HG03175 (cell line): ENCODE measurements around the gene PAXX.

Experiments
- ATAC-seq: cut with Tn5 transposase; IDR thresholded peaks from one replicate; pipeline ENCODE4 v1.9.1; 2021; ENCODE audit warnings: mild to moderate bottlenecking, moderate library complexity; ENCODE audit not compliant: unreplicated experiment

PAXX gene

DNA sequence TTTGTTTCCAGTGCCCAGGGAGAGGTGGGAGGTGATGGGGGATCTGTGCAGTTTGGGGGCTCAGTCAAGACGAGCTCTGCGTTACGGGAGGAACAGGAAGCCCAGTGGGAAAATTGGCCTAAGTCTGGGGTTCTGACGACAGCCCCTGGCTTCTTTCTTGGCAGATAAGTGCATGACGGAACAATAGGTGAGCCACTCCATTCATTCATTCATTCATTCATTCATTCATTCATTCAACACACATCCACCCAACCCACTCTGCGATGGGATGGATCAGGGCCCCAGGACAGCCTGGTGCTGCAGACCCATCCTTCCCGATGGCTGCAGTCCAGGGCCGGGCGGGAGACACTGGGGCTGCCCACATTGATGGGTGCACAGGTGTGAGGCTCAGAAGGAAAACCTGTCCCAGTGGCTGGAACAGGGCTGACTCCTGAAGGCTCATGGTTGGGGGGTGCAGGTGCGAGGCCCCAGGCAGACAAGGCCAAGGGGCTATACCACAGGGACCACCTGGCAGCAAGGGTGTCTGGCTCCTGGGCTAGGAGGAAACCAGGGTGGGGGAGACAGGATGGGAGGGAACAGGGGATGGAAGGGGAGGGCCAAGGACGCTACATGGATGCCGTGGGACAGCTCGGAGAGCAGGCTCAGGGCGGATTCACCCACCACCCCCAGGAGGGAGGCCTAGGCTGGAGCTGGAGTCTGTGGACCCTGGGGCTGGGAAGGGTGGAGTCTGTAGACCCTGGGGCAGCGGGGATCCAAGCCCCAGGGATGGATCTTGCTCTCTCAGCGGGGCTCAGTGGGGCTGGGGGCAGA, 11.3 kb upstream of the PAXX start:
- ATAC-seq: no peak

DNA sequence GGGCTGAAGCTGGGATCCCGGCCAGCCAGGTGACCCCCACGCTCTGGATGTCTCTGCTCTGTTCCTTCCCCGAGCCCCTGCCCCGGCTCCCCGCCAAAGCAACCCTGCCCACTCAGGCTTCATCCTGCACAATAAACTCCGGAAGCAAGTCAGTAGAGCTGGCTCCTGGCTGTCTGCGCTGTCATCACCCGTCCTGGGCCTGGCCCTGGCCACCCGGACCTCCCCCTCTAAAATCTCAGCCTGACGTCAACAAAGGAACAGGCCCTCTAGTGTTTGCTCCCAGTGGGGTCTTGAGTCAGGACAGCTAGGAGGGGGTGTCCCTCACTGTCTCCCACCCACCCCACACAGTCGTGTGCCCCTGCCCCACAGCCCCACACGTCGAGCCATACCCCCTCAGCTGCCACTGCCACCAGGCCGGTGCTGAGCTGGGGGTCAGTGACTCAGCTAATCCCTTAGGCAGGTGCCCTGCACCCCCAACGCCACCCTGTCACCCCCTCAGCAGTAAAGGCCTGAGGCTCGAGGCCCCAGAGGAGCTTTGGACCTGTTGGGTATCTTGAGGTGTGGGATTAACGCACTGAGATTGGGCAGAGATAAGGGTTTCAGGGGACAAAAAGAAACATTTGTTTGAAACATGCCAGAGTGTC, 10.5 kb upstream of the PAXX start:
- no peak for ATAC-seq

DNA sequence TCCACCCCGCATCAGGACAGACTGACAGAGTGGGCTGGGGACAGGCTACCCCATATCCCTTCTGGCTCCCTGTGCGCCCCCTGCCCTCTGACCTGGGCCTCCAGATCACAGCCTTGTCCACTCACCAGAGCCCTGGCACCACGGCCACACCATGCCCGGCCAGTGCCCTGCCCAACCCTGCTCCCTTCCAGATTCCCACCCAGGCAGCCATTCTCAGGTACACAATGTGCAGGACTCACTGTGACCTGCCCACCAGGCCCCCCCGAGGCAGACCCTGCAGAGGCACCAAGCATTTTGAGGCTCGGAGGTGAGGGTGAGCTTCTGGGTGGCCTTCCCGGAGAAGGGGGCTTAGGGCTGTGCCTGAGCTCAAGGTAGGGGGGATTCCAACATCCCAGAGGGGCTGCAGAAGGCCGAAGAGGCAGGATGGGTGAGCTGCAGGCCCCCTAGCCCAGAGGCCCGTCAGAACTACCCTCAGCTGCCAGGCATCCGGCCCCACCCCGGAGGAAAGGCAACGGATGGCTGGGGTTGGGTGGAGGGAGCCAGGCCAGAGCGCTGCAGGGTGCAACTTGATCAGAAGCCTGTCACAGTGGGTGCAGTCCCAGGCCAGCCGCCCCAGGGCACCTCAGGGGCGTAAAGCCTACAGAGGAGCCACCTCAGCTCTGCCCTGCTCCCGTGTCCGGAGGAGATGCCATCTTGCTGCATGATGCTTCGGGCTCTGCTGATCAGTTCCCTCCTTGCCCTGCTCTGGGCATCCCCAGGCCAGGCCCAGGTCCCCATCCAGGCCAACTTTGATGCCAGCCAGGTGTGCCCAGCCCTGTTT, 9.8 kb upstream of the PAXX start, which contains the start of gene LCNL1:
Gene LCNL1, plus strand, starts transcription at position 762 of the 820 bp plus-strand sequence. CDS start 594 bp downstream, outside the sequence.
- ATAC-seq: no peak

DNA sequence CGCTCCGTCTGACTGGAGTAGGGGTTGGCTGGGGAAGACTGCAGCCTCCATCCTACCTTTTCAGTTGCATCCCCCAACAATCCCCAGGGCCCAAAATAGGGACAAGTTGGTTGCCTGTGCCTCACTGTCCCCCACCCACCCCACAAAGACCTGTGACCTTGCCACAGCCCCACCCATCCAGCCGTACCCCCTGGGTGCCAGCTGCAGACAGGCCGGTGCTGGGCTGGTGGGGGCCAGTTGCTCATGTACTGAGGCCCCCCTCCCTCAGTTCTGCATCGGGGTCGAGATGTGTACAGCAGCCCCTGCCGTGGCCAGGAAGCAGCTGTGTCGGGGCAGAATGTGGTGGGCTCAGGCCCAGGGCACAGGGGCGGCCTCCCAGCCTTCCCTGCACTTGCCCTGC, 9.1 kb upstream of the PAXX start:
- no peak for ATAC-seq

DNA sequence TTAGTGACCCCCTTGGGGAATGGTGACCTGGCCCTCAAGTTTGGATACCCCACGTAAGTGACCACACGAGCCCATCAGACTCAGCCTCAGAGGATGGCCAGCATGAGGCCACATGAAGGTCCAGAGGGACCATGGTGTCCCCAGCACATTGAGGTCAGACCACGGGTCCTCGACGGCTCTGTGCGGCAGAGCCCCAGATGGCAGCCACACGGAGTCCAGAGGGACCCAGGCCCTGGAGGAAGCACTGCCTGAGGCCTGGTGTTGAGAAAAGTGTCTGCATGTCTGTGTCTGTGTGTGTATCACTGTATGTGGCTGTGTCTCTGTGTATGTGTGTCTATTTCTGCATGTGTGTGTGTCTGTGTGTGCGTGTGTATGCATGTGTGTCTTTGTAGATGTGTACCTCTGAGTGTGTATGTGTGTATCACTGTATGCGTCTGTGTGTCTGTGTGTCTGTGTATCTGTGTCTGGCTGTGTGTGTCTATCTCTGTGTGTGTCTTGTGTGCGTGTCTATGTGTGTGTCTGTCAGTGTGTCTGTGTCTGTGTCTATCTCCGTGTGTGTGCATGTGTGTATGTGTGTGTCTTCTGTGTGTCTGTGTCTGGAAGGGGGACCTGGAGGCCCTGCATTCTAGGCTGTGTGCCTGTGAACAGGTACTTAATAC, 8.4 kb upstream of the PAXX start:
- no peak for ATAC-seq

DNA sequence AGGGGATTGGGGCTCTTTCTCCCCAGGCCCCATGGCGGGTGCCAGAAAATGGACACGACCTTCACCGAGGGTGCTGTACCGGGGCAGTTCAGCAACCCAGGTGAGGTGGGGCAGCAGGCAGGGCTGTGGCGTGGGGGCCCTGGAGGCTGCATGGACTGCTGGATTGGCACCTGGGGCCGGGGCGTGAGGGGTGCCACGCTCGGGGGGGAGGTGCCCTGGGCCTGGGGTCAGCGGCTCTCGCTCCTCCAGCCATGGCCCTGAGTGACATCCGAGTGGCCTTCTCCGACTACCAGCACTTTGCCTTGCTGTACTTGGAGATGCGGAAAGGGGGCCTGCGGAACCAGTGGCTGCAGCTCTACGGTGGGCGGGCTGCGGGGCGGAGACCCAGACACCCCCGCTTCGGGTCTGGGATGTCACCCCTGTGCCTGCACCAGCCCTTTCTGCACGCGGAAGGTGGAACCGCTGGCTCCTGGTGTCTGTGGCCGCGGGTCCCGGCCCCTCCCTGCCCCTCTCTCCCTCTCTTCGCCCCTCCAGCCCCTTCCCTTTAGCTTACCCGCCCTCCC, 7.7 kb upstream of the PAXX start:
- ATAC-seq: no peak

DNA sequence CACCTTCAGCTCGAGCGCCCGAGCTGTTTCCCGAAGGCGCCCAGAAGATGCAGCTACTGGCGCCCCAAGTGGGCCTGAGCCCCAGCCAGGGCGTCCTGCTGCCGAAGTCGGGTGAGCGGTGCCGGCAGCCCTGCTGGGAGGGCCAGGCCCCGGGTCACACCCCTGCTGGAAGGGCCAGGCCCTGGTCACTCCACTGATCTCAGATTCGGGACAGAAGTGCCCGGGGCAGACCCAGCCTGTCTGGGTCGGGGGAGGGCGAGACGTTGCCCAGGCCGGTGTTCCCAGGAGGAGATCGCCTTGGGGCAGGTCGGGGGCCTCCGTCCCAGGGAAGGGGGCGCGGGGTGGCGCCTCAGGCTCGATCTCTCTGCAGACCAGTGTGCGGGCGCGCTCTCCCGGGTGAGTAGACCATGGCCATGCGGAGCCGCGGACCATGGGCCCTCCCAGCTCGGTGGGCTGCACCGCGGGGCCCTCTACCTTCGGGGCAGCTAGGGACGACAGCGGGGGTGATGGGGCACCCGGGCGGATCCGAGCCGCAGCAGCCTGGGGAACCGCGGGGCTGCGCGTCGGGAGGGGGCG, 7.1 kb upstream of the PAXX start:
- ATAC-seq: no peak

DNA sequence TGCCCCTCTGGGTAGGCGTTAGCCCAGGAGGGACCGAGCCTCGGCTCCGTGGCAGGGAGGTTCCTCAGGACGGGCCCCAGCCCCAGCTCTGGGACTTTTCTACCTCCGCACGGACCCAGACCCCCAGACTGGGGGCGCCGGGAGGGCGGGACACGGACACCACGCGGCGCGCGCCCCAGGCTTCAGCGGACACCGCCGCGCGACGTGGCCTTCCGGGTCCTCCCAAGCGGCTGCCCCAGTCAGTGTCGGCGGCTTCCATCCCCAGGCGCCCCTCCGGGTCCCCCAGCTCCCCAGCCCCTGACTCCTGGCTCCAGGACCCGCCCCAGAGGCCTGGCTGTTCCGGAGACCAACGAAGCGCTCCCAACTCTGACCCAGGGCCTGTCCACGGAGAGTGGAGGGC, 6.4 kb upstream of the PAXX start:
- ATAC-seq: no peak

DNA sequence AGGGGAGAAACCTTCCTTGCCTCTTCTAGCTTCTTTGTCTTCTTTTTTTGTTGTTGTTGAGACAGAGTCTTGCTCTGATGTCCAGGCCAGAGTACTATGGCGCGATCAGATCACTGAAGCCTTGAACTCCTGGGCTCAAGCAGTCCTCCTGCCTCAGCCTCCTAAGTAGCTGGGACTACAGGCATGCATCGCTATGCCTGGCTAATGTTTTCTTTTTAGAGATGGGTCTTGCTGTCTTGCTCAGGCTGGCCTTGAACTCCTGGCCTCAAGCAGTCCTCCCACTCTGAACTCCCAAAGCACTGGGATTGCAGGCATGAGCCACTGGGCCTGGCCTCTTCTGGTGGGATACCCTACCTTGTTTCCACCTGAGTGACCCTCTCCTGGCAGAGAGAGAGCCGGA, 3.4 kb upstream of the PAXX start:
- ATAC-seq: no peak

DNA sequence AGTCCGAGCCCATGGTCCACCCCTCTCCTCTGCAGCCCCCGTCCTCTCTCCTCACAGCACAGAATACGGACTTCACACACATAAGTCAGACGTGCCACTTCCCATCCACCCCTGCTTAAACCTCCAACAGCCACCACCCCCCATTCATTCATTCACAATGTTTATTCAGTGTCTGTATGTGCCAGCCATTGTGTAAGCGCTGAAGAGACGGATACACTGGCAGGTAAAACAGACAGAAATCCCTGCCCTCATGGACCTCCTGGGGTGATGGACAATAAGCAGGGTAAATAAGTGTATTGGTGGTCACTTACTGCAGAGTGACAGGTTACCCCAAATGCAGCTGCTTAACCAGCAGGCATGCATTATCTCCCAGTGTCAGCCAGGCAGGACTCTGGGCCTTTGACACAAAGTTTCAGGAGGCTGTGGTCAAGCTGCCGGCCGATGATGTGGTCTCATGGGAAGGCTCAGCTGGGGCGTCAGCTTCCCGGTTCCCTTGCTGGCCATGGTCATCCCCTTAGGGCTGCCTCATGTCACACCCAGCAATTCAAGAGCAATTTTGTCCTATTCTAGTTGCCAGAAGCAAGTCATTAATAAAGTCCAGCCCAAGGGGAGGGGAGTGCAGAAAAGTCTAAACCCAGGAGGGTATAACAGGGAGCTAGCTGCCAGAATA, 1.8 kb upstream of the PAXX start:
- no peak for ATAC-seq

DNA sequence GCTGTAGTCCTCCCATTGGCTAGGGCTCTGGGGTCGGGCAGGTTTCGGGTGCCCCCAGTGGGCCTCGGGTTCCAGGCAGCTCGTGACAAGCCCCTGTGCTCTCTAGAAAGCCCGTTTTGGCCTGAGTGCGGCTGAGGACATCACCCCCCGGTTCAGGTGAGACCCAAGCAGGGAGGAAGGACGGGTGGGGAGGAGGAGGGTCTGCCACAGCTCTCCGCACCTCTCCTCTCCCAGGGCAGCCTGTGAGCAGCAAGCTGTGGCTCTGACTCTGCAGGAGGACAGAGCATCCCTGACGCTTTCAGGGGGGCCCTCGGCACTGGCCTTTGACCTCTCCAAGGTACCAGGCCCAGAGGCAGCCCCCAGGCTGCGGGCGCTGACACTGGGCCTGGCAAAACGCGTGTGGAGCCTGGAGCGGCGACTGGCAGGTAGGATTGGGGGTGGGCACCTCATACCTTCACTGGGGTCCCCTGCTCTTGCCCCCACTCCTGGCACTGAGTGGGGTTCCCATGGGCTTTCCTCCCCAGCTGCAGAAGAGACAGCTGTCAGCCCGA, 672 bp downstream of the PAXX start:
- no peak for ATAC-seq

DNA sequence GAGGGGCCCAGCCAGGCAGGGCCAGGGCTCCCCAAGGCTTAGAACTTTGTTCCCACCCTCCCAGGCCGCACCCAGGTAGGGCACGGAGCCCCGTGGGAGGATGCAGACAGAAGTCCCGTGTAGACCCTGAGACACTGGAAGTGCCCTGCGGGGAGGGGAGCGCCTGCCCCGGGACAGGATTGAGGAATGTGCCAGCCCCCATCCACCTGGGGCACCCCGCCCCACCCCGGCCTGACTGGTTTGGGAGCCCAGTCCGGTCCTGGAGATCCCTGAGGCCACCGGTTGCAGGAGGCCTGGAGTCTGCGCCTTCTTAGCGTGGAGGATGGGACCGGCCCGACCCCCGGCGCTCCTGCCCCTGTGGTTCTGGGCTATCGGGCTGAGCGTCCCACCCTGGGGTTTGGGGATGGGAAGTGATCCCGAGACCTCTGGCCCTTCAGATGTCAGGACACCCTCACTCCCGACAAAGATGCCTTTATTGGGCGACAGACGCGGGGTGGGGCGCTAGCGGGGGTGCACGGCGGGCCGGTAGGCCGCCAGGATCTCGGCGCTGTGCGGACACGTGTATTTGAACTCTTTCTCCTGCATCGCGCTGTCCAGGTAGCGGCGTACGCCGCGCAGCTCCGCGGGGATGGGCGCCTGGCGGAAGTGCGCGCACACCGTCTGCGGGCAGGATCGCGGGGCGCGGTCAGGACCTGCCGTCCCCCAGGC, 2.1 kb downstream of the PAXX start:
- no peak for ATAC-seq

DNA sequence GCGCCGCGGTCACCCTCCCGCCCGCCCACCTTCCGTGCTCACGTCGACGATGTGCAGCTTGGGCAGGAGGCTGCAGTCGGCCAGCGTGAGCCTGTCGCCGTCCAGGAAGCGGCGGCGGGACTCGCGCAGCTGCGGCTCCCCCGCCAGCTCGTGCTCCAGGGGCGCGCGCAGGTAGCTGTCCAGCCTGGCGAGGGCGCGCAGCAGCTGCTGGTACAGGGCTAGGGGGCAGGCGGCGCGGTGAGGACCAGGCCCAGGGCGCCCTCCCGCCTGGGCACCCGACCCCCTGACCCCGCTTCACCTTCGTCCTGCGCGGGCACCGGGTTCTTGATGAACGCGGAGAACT, 2.6 kb downstream of the PAXX start:
- no peak for ATAC-seq

DNA sequence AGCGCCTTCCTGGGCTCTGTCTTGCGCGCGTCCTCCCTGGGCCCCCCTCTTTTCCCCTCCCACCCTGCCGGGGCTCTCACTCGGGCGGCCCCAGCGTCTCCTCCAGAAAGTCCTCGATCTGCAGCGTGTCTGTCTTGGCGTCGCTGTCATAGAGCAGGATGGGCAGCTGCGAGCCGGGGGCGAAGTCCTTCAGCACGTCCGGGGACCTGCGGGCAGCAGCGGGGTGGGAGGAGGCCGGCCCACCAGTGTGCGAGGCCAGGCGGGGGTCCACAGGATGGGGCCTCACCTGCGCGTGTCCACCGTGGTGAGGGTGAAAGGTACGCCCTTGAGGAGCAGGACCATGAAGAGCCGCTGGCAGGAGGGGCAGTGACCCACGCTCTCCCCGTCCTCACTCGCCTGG, 3.1 kb downstream of the PAXX start:
- ATAC-seq: no peak

DNA sequence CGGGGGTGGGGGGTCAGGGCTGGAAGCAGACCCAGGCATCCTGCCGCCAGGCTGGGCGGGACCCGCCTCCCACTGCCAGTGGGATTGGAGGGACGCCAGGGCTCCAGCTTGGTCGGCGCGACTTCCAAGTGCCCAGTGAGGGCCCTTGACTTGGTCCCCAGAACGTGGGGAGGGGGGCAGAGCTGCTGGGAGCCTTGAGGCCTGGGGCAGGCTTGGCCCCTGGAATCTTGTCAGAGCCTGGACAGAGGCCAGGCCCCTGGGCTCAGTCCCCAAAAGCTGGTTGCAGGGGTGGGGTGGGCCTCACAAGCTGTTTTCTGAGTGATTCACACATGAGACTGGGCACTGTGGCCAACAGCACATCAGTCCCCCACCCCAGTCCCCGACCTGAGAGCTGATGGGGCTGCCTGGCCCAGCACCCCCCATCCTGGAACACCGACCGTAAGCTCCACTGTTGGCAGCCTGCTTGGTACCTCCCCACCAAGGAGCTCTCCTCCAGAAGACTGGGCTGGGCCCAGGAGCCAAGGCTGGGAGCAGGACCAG, 3.6 kb downstream of the PAXX start:
- ATAC-seq: no peak

DNA sequence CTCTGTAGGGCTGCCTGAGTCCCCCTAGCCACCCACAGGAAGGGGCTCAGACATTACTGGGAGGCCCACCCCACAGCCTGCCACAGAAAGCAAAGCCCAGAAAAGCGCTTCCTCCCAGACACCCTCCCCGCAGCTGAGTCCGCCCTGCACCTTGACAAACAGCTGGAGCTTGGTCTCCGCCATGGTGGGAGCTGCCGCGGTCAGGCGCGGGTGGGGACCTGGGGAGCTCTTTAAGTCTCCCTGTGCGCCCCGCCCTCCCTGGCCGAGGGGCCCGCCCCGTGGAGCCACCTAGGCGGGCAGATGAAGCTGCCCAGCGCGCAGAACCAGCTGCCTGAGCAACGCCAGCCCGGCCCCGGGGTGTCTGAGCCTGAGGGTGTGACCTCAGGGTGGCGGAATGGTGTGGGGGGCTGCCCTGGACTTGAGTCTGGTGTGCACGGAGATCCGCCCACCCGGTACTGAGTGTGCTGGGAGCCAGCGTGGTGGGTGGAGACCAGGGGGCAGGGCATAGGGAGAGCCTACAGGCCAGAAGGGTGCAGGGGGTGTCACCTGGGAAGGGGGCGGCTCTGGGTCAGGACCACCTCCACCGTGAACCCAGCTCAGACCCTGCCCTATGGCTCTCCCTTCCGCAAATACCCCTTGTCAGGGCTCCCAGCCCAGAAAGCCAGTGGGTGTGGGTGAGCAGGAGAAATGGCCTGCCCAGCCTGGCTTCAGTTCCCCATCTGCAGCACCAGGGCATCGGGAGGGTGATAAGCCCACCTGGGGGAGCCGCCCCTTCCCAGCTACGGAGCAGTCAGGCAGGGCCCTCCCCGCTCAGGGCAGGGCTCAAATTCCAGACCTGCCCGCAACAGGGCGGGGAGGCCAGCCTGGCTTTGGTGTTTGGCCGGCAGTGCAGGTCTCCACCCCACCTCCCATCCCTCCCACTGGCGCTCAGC, 4.4 kb downstream of the PAXX start, which contains the start of gene CLIC3:
Gene CLIC3, minus strand, starts transcription at position 208 of the 932 bp plus-strand sequence. Its CDS starts 25 bp downstream, at position 183.
- ATAC-seq: no peak

DNA sequence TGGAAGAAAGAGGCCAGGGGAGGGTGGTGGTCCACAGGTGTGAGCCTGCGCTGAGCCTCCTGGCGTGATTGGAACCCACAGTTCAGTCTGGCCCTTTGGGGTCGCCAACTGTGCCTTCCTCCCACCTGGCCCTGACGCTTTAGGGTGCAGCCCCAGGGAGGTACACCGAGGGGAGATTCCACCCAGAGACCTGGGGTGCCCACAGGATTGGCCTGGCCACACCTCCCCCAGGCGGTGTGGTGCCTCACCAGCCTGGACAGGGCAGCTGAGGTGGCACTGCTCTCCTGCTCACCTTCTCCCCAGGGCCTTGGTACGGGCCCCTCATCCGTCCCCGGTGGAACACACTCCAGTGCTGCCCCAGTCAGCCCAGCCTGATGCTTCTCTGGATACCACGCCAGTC, 5.1 kb downstream of the PAXX start:
- ATAC-seq: no peak

DNA sequence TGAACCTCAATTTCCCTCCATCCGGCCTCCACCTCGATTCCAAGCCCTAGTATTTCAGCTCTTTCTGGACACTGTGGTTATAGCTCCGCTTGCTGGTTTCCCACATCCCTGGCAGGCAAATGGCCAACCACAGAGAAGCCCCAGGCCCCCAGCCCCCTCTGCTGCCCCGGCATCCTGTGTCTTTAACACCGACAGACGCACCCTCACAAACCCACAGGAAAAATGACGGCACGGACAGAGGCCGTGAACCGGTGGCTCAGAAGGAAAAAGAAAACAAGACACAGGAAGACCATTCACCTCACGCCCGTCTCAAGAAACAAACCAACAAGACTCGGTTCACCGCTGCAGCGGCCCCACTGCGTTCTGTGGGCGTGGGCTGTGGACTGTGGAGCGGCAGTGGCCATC, 5.6 kb downstream of the PAXX start:
- ATAC-seq: no peak
